ENCODE data around the gene ACBD5. TPM values are rescaled to one million over a fixed set of nuclear protein-coding genes. Genes with fewer than 3 reads are reported as not detected.

ACBD5 gene
- total RNA-seq, 2 donors from 2014 or later, result 10.4 to 11.5 TPM

DNA sequence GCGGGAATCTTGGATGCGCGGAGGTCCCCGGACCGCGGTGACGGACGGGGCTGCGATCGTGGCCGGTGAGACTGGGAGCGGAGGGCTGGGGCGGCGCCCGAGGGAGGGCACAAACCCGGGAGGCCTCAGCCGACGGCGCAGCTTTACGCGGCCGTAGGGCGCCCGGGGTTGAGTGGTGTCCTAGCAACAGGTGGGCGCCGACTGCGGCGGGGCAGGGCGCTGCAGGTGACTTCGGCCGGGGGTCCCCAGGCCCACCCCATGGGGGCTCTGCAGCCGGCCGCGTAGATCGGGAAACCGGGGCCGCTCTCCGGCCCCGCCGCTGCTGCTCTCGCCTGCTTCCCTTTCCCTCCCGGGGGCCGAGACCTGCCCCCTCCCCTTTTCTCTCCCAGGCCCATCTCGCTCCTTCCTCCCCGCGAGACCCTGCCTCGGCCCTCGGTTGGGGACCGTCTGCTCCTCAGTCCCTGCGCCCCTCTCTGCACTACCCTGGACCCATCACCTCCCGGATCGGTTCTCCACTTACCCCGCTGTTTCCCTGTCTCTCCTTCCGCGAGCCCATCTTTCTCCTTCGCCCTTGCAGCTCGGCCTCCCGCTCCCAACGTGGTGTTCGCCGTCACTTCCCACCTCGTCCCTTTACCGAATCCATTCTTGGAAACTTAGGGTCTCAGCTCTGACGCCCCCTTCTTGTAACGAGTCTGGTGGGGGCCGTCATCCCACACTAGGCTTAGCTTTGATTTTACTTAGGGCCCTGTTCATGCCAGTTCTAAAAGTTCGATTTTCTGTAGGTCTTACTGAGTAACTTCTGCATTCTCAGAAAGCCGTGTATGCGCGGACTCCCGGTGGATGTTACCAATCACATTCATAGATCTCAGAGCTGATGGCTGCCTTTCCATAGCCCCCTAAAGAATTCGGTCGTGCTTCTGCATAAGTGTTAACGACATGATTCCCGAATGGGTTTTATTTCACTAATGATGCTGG, 18.5 kb upstream of the ACBD5 start:
- 7 to 13% methylated on average over 51 to 73 of the region's 75 CpGs for WGBS, 2 donors
- H3K4me1 ChIP-seq, result peaks cover 11% of the 10 kb centered on the region
- H3K27ac ChIP-seq, result no peak overlapping the region
- TF ChIP-seq, protein P1, sequence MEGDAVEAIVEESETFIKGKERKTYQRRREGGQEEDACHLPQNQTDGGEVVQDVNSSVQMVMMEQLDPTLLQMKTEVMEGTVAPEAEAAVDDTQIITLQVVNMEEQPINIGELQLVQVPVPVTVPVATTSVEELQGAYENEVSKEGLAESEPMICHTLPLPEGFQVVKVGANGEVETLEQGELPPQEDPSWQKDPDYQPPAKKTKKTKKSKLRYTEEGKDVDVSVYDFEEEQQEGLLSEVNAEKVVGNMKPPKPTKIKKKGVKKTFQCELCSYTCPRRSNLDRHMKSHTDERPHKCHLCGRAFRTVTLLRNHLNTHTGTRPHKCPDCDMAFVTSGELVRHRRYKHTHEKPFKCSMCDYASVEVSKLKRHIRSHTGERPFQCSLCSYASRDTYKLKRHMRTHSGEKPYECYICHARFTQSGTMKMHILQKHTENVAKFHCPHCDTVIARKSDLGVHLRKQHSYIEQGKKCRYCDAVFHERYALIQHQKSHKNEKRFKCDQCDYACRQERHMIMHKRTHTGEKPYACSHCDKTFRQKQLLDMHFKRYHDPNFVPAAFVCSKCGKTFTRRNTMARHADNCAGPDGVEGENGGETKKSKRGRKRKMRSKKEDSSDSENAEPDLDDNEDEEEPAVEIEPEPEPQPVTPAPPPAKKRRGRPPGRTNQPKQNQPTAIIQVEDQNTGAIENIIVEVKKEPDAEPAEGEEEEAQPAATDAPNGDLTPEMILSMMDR (IDR thresholded peaks at IDR 0.05), result no peak
- TF ChIP-seq POLR2A (IDR thresholded peaks at IDR 0.05), result no peak
- H3K9me3 ChIP-seq, result no peaks in the 10 kb centered on the region
- H3K36me3 ChIP-seq (replicated peaks in 1 of 2; ENCODE audit: insufficient read depth in 1 of 2, low read depth in 2 of 2), result no peaks in the 10 kb centered on the region
- H3K27me3 ChIP-seq, result peaks cover 0 to 13% of the 10 kb centered on the region in 2 donors
- ATAC-seq (peak; percentile 66), DNase-seq (peak in 2 of 4 donors; percentile 41 to 45)
- peak overlapping the region in 1 of 2 donors; percentile 14 for H3K4me3 ChIP-seq
- intact Hi-C loops (cut with DNase I), result no loop called here

DNA sequence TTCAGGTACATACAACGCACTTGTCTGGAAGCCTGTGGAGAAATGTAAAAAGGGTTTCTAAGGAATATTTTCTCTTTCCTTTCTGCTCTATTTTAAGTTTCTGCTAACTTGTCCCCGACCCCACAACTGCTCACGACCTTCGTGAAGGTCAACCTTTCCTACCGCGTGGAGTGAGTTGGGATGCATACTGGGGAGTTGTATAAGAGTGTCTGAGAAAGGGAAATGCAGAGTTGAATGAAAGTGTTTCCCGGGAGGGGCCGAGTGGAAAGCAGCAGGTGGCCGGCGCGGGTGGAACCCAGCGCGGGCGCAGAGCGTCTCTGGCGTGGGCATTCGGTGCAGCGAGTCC, 17.9 kb upstream of the ACBD5 start:
- TF ChIP-seq POLR2A (IDR thresholded peaks at IDR 0.05), result no peak
- TF ChIP-seq, protein P1 (IDR thresholded peaks at IDR 0.05), result no peak
- peak overlapping the region in 1 of 2 donors; percentile 14 for H3K4me3 ChIP-seq
- intact Hi-C loops (cut with DNase I), result no loop called here
- H3K27me3 ChIP-seq, result peaks cover 0 to 9% of the 10 kb centered on the region in 2 donors
- no peak overlapping the region for H3K27ac ChIP-seq
- no peaks in the 10 kb centered on the region for H3K9me3 ChIP-seq
- WGBS, 2 donors, result 6 to 14% methylated on average over 8 to 18 of the region's 18 CpGs
- peaks cover 11% of the 10 kb centered on the region for H3K4me1 ChIP-seq
- no peak for DNase-seq
- ATAC-seq, result no peak
- no peaks in the 10 kb centered on the region for H3K36me3 ChIP-seq (replicated peaks in 1 of 2; ENCODE audit: insufficient read depth in 1 of 2, low read depth in 2 of 2)

DNA sequence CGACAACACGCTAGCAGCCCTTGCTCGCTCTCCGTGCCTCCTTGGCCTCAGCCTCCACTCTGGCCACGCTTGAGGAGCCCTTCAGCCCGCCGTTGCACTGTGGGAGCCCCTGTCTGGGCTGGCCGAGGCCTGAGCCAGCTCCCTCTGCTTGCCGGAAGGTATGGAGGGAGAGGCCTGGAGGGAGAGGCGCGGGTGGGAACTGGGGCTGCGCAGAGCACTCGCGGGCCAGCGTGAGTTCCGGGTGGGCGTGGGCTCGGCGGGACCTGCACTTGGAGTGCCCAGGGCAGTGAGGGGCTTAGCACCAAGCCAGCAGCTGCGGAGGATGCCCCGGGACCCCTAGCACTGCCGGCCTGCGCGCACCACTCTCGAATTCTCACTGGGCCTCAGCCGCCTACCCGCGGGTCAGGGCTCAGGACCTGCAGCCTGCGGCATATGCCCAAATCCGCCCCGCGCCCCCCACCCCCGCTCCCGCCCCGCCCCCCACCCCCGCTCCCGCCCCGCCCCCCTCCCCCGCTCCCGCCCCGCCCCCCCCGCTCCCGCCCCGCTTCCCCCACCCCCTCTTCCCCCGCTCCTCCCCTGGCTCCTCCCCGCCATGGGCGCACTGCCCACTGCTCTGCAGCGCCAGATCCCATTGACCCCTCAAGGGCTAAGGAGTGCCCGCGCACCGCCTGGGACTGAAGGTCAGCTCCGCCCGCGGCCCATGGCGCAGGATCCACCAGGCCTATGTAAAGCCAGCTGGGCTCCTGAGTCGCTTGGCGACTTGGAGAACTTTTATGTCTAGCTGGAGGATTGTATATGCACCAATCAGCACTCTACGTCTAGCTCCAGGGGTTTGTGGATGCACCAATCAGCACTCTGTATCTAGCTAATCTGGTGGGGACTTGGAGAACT, 15.9 kb upstream of the ACBD5 start:
- no peaks in the 10 kb centered on the region for H3K36me3 ChIP-seq (replicated peaks in 1 of 2; ENCODE audit: insufficient read depth in 1 of 2, low read depth in 2 of 2)
- intact Hi-C loops (cut with DNase I), result no loop called here
- DNase-seq (no peak), ATAC-seq (no peak)
- WGBS, 2 donors, result 90 to 92% methylated on average over 6 to 27 of the region's 58 CpGs
- H3K4me3 ChIP-seq, result no peak overlapping the region
- H3K27me3 ChIP-seq, result peaks cover 0 to 9% of the 10 kb centered on the region in 2 donors
- TF ChIP-seq, protein P1 (IDR thresholded peaks at IDR 0.05), result no peak
- no peak for TF ChIP-seq POLR2A (IDR thresholded peaks at IDR 0.05)
- peaks cover 14% of the 10 kb centered on the region for H3K4me1 ChIP-seq
- no peak overlapping the region for H3K27ac ChIP-seq
- H3K9me3 ChIP-seq, result no peaks in the 10 kb centered on the region

DNA sequence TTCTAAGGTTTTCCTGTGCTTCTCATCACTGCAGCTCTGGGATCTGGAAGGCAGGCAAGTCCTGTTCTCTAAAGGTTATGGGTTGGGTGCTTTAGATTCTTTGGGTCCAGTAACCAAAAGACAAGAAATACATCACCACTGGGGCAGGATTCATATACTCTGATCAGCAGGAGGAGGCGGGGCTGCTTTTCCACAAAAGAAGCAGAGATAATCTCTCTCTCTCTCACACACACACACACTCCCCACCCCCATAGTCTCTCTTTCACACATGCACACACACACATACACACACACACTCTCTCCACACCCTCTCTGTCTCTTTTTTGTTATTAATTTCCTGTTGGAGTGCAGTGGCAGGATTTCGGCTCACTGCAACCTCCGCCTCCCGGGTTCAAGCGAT, 13.0 kb upstream of the ACBD5 start:
- DNase-seq, result no peak
- 96 to 99% methylated on average over 5 of the region's 5 CpGs for WGBS, 2 donors
- TF ChIP-seq, protein P1 (IDR thresholded peaks at IDR 0.05), result no peak
- no peak for TF ChIP-seq POLR2A (IDR thresholded peaks at IDR 0.05)
- no peak for ATAC-seq
- intact Hi-C loops (cut with DNase I), result no loop called here
- no peaks in the 10 kb centered on the region for H3K27me3 ChIP-seq
- H3K4me3 ChIP-seq, result no peak overlapping the region
- H3K27ac ChIP-seq, result no peak overlapping the region
- H3K9me3 ChIP-seq, result no peaks in the 10 kb centered on the region
- H3K36me3 ChIP-seq (replicated peaks in 1 of 2; ENCODE audit: insufficient read depth in 1 of 2, low read depth in 2 of 2), result no peaks in the 10 kb centered on the region
- H3K4me1 ChIP-seq, result peaks cover 6% of the 10 kb centered on the region

All from body of pancreas (tissue), 4 donors.